Ramos (cell line): ENCODE measurements around the gene SULT4A1.

Source experiments
- in situ Hi-C: fragments of 300-500 bp; cut with MboI; formaldehyde crosslinking; loops from one replicate; pipeline ENCODE4 v1.14.3; 2022; ENCODE audit warnings: low sequenced_read_pairs; ENCODE audit not compliant: unreplicated experiment

SULT4A1 gene

GRCh38 chr22:43867839-43868635, 5.7 kb upstream of the SULT4A1 start:
- in situ Hi-C loops: no loop called here

GRCh38 chr22:43862882-43863202, 529 bp upstream of the SULT4A1 start:
- in situ Hi-C loops: no loop called here

DNA sequence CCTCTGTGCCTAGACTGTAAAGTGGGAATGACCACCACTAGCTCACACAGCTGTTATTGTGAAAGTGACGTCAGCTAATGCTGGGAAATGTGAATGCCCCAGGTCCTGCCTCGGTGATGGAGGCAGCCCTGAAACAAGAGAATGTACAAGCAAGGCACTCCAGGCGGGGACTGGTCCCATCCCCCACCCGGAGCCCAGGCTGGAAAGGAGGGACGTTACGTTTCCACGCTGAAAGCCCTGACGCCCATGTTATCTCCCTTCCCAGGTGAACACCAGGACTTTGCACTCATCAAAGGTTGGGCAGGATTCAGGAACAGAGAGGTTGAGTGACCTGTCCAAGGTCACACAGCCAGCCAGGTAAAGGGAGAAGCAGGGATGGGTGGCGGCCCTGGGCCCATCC, 784 bp downstream of the SULT4A1 start:
- in situ Hi-C loops: no loop called here

DNA sequence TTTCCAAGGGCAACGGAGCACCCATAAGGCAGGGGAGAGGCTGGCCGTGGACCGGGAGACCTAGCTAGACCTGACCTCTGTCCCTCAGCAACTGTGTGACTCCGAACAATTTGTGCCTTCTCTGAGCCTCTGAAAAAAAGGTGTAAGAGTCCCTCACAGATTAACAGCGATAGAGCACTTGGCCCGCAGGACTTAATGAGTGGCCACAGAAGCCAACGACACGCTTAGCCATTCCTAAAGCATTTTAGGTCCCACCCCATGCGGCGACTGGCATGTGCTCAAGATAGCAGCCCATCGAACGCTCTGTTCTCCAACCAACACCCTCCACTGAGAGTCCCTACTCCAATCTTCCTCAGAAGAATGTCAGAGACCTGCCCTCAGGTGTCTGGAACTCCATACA, 1.5 kb downstream of the SULT4A1 start:
- in situ Hi-C loops: no loop called here

DNA sequence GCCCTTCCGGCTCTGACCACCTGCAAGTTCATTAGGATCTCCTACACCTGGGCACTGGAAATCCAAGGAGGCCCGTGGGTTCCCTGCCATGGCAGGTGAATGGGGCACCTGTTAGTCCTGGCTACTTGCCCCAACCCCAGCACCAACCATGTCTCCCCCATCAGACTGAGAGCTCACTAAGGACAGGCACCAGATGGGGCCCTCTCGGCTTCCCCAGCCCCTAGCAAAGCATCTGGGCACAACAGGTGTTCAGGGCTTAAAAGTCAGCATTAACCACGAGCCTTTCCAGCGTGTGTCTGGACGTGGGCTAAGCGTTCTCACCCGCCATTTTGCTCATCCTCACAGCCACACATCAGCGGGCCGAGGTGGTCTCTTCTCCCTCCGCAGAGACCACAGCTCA, 2.2 kb downstream of the SULT4A1 start:
- in situ Hi-C loops: no loop called here

GRCh38 chr22:43859621-43860020, 2.7 kb downstream of the SULT4A1 start:
- in situ Hi-C loops: no loop called here

DNA sequence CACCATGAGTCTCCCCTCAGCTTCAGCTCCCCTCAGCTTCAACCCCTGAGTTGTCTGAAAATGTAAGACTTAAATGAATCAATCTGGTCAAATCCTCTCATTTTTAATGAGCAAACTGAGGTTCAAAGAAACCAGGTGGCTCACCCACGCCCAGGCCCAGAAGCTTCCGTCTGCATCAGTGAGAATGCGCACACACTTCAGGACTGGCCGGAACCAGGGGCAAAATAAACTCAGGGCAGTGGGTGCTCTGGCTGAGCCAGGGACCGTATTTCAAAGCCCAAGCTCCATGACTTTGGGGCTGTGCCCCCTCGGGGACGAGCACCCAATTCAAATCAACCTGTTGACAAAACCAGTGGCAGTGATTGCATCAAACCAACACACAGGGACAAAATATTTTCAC, 3.1 kb downstream of the SULT4A1 start:
- in situ Hi-C loops: no loop called here

DNA sequence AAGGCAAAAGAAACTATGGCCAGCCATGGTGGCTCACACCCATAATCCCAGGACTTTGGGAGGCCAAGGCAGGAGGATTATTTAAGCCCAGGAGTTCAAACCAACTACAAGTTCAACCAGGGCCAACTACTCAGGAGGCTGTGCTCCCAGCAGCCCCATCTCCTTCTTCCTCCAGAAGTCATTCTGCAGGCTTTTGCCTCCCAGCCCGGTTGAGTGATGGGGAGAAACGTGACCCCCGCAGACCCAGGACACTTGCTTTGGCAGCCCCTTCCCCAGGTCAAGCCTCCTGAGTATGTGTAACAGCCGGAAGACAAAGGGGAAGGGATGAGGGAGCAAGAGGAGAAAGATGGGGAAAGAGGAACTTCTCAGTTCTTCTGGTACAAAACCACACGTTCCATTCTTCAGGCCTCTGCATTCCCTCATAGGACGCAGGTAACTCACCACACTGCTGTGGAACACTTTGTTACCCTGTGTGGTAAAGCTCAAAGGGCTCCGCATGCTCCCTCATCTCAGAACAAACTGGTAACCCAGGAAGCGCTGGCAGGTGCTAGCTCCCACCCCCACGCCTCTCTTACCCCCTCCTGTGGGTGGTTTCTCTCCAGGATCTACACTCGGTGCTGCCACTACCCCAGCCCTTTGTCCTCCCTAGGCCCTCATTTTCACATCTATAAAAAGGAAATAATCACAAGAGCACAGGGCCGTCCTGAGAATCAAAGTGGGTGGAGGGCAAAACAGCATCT, 4.0 kb downstream of the SULT4A1 start:
- in situ Hi-C loops: no loop called here

DNA sequence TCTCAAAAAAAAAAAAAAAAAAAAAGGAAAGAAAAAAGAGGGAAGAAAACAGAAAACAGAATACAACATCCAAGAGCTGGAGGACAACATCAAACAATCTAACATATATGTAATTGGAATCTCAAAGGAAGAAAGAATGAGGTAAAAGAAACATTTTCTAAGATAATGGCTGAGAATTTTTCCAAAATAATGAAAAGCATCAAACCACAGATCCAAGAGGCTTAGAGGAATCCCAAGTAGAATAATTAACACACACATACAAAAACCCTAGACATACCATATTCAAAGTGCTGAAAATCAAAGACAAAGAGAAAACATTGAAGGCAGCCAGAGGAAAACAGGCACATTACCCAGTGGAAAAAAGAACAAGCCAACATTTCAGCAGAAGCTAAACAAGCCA, 4.9 kb downstream of the SULT4A1 start:
- in situ Hi-C loops: no loop called here

GRCh38 chr22:43855431-43855830, 6.9 kb downstream of the SULT4A1 start:
- in situ Hi-C loops: no loop called here

- in situ Hi-C loops: no loop called here
Observed at GRCh38 chr22:43854786-43855271, 7.5 kb downstream of the SULT4A1 start.

DNA sequence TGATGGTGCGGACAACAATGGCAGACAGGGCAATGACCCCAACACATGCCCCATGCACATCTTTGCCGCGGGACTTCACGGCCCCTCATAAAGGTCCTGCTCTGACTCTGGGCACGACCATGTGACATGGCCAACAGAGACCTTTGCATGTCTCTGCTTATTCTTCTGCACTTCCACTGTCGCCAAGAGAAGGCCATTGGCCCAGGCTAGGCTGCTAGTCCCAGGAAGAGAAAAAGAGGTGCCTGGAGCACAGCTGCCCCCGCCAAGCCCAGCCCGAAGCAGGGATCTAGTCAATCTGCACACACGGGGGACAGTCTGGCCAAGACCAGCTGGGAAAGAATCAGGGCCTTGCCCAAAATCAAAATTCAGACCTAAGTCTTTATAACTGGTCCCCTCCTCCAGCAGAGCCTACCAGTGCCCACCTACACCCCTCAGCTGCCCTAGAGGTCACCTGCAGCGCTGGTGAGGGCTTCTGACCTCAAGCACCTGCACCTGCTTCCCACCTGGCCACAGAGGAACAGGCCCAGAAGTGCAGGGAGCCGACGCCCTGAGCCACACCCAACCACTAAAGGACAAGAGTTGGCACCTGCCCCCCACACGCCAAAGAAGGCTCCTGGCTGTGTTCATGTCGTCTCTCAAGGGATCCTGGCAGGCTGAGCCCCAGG, 8.1 kb downstream of the SULT4A1 start:
- in situ Hi-C loops: no loop called here

DNA sequence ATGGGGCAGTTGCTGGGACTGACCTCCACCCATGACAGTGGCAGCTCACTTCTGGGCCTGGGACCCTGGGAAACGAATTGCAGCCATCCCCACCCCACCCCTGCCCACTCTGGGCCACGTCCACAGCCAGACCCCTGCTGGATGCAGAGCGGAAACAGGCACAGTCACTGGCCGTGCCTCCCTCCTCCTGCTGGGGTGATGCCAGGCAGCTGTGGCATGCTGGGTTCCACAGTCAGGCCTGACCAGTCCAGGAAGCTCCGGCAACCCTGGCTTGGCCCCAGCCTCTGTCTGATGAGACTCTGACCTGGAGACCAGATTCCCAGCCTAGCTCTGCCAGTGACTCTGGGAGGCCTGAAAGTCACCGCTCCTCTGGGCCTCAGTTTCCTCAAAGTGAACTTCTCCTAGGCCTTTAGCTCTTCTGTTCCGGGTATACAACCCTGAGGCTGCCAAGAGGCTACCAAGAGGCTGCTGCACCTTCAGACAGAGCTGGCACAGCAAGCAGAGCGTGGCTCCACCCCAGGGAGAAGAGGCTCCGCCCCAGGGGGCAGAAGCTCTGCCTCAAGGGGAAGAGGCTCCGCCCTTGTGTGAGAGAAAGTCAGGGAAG, 8.9 kb downstream of the SULT4A1 start:
- in situ Hi-C loops: no loop called here

- in situ Hi-C loops: no loop called here
Observed at GRCh38 chr22:43852573-43853327, 9.6 kb downstream of the SULT4A1 start.

- in situ Hi-C loops: no loop called here
Observed at GRCh38 chr22:43851979-43852307, 10.4 kb downstream of the SULT4A1 start.

- in situ Hi-C loops: no loop called here
Observed at GRCh38 chr22:43851058-43851978, 11.0 kb downstream of the SULT4A1 start.

DNA sequence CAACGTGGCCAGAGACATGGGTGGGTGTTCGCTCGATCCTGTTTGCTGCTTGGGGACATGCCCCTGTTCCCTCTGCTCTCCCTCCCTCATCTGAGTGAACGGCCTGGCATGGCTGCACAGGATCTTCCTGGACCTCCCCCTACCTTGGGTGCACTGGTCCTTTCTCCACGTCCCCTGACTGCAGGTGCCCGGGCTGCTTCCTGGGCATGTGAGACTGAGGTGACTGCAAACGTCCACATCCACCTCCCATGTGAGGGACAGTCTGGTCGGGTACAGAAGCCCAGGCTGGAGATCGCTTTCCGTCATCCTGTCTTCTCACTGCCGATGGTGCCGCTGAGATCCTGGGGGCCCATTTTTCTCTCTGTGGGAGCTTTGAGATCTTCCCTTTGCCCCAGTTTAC, 11.8 kb downstream of the SULT4A1 start:
- in situ Hi-C loops: no loop called here

DNA sequence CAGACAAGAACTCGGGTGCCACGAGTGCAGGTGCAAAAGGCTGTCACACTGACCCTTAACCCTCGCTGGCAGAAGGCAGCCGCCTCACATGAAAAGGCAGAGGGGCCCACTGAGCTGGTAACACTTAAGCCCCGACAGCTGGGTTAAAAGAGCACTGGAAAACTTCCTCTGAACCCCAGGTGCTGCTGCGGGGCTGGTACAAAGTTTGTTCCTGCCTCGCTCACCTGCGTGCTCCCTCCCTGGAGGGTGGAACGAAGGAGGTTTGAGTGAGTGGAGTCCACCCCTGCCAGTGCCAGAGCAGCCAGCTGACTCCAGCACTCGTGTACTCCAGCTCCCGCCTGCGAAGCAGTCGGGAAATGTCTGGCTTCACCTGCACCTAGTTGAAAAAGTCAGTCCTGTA, 12.6 kb downstream of the SULT4A1 start:
- in situ Hi-C loops: no loop called here
